Vagina (tissue), 2 donors: ENCODE data around the gene SIX4. TPM values are rescaled to one million over a fixed set of nuclear protein-coding genes. Genes with fewer than 3 reads are reported as not detected.

ENCODE experiments used
- DNase-seq, 2 donors: peaks; one replicate each; pipeline ENCODE4 v3.0.0-alpha.2; 2017; ENCODE audit errors: extremely low spot score in 2 of 2
- H3K27ac ChIP-seq: fragments of 200-600 bp; sonication (generic); one replicate; pipeline ENCODE4 v1.5.1; 2019
- H3K27me3 ChIP-seq: fragments of 200-600 bp; sonication (generic); one replicate; pipeline ENCODE4 v1.5.1; 2019
- H3K36me3 ChIP-seq, 2 donors: fragments of 200-600 bp; sonication (generic); one replicate each; pipeline ENCODE4 v1.5.1; 2017 to 2019
- H3K4me1 ChIP-seq: fragments of 200-600 bp; sonication (generic); one replicate; pipeline ENCODE4 v1.5.1; 2019
- H3K4me3 ChIP-seq, 2 donors: fragments of 200-600 bp; sonication (generic); 1 replicate in 1 of 2; 2 replicates in 1 of 2; pipeline ENCODE4 v1.5.1; 2016 to 2019
- H3K9me3 ChIP-seq: fragments of 200-600 bp; sonication (generic); one replicate; pipeline ENCODE4 v1.5.1; 2019
- POLR2A ChIP-seq, 2 donors: fragments of 450-650 bp; IDR thresholded peaks; one replicate each; pipeline ENCODE4 v1.6.1; 2017; ENCODE audit warnings: antibody characterized with exemption in 2 of 2, mild to moderate bottlenecking in 2 of 2, moderate library complexity in 2 of 2
- POLR2AphosphoS5 ChIP-seq, 2 donors: sonication (generic); formaldehyde crosslinking; IDR thresholded peaks; one replicate each; pipeline ENCODE4 v1.9.0; 2017; ENCODE audit warnings: antibody characterized with exemption in 2 of 2, mild to moderate bottlenecking in 2 of 2, low read depth in 1 of 2; ENCODE audit not compliant: insufficient read depth in 1 of 2
- intact Hi-C: fragments of 100-400 bp; cut with DNase I; formaldehyde crosslinking; loops from one replicate; pipeline ENCODE4 v1.15.1; 2023
- total RNA-seq: library from RNA; depleted of rRNA; stranded (reverse); fragments of >200 nt; gene quantifications from one replicate; pipeline ENCODE4 v1.2.3, GENCODE V29; 2016
- TF ChIP-seq, protein P1 (sequence below), 3 experiments: fragments of 450-650 bp in 2 of 3; fragments of 200-600 bp in 1 of 3; sonication (generic) in 1 of 3; IDR thresholded peaks; one replicate each; pipeline ENCODE4 v1.5.1; 2017 to 2019; ENCODE audit warnings: antibody characterized with exemption in 3 of 3, mild to moderate bottlenecking in 2 of 3, moderate library complexity in 2 of 3

SIX4 gene
- total RNA-seq, 1 donor from 2014 or later: 1.5 TPM

DNA sequence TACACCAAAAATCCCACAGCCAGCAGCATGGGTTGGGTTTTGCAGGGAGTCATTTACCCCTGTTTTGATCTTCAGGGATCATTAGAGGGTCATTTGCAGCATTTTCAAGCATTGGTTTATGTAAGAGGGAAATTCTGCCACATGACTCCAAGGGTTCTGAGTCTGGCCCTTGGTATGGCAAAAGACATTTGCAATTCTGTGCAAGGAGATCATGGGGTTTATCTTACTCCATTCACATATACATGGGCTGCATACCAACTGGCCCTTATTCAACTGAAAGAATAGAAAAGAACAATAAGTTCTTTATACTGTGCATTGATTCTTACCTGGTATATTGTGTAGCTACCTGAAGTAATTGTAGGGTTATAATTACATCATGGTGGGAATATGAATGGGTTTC, 13.7 kb downstream of the SIX4 start:
- intact Hi-C loops: no loop called here
- TF ChIP-seq POLR2A (IDR thresholded peaks at IDR 0.05) (no peak), POLR2AphosphoS5 (IDR thresholded peaks at IDR 0.05; ENCODE audit: insufficient read depth in 1 of 2, low read depth in 1 of 2) (no peak)
- TF ChIP-seq, protein P1, sequence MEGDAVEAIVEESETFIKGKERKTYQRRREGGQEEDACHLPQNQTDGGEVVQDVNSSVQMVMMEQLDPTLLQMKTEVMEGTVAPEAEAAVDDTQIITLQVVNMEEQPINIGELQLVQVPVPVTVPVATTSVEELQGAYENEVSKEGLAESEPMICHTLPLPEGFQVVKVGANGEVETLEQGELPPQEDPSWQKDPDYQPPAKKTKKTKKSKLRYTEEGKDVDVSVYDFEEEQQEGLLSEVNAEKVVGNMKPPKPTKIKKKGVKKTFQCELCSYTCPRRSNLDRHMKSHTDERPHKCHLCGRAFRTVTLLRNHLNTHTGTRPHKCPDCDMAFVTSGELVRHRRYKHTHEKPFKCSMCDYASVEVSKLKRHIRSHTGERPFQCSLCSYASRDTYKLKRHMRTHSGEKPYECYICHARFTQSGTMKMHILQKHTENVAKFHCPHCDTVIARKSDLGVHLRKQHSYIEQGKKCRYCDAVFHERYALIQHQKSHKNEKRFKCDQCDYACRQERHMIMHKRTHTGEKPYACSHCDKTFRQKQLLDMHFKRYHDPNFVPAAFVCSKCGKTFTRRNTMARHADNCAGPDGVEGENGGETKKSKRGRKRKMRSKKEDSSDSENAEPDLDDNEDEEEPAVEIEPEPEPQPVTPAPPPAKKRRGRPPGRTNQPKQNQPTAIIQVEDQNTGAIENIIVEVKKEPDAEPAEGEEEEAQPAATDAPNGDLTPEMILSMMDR (IDR thresholded peaks at IDR 0.05): no peak
- Histone ChIP-seq H3K4me3 (no peak overlapping the region), H3K27me3 (no peaks in the 10 kb centered on the region), H3K27ac (no peak overlapping the region), H3K36me3 (no peaks in the 10 kb centered on the region), H3K9me3 (no peaks in the 10 kb centered on the region), H3K4me1 (no peaks in the 10 kb centered on the region)
- DNase-seq: no peak

- DNase-seq: no peak
- no peak overlapping the region for H3K27ac ChIP-seq
- no peaks in the 10 kb centered on the region for H3K4me1 ChIP-seq
- no peaks in the 10 kb centered on the region for H3K9me3 ChIP-seq
- H3K36me3 ChIP-seq: no peaks in the 10 kb centered on the region
- intact Hi-C loops: no loop called here
- no peaks in the 10 kb centered on the region for H3K27me3 ChIP-seq
- TF ChIP-seq POLR2AphosphoS5 (IDR thresholded peaks at IDR 0.05; ENCODE audit: insufficient read depth in 1 of 2, low read depth in 1 of 2): no peak
- TF ChIP-seq, protein P1 (IDR thresholded peaks at IDR 0.05): no peak
- no peak for TF ChIP-seq POLR2A (IDR thresholded peaks at IDR 0.05)
- no peak overlapping the region for H3K4me3 ChIP-seq
Observed at GRCh38 chr14:60707858-60708257, 16.3 kb downstream of the SIX4 start.

DNA sequence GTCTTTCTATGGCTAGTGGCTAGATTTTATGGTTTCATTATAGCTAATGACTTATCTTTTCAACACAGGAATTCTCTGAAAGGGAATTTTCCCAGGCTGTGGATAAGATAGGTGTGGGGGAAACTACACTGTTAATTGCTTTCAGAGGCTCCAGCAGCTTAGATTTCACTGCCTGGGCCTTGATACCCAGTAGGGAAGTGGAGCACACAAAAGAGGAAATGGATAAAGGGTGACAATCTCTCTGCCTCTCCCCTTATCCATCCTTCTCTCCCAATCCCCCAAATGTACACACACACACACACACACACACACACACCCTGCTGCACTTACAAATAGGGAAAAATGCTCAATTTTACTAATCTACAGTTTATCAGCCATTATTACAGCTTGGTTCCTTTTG, 19.1 kb downstream of the SIX4 start:
- no peak overlapping the region for H3K27ac ChIP-seq
- H3K4me3 ChIP-seq: no peak overlapping the region
- H3K9me3 ChIP-seq: no peaks in the 10 kb centered on the region
- H3K36me3 ChIP-seq: no peaks in the 10 kb centered on the region
- no peaks in the 10 kb centered on the region for H3K4me1 ChIP-seq
- no peaks in the 10 kb centered on the region for H3K27me3 ChIP-seq
- DNase-seq: no peak
- intact Hi-C loops: no loop called here
- no peak for TF ChIP-seq POLR2A (IDR thresholded peaks at IDR 0.05)
- TF ChIP-seq, protein P1 (IDR thresholded peaks at IDR 0.05): no peak

DNA sequence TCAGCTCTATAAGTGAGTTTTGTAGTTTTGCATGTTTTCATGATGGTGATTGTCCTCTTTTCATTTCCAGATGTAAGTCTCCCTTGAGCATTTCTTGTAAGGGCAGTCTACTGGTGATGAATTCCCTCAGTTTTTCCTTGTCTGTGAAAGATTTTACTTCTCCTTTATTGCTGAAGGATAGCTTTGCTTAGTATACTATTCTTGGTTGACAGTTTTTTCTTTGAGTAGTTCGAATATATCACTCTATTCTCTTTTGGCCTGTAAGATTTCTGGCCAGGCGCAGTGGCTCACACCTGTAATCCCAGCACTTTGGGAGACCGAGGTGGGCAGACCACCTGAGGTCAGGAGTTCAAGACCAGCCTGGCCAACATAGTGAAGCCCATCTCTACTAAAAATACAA, 23.6 kb downstream of the SIX4 start:
- DNase-seq: no peak
- Histone ChIP-seq H3K4me3 (no peak overlapping the region), H3K27ac (no peak overlapping the region), H3K27me3 (no peaks in the 10 kb centered on the region), H3K36me3 (no peaks in the 10 kb centered on the region), H3K4me1 (no peaks in the 10 kb centered on the region), H3K9me3 (no peaks in the 10 kb centered on the region)
- TF ChIP-seq POLR2A (IDR thresholded peaks at IDR 0.05) (no peak), POLR2AphosphoS5 (IDR thresholded peaks at IDR 0.05; ENCODE audit: insufficient read depth in 1 of 2, low read depth in 1 of 2) (no peak)
- TF ChIP-seq, protein P1 (IDR thresholded peaks at IDR 0.05): no peak
- intact Hi-C loops: no loop called here

GRCh38 chr14:60695327-60695726, 28.8 kb downstream of the SIX4 start:
- no peak for DNase-seq

More at GRCh38 chr14:60695327-60695726, 28.8 kb downstream of the SIX4 start:
- no peak overlapping the region for H3K27ac ChIP-seq
- TF ChIP-seq POLR2AphosphoS5 (IDR thresholded peaks at IDR 0.05; ENCODE audit: insufficient read depth in 1 of 2, low read depth in 1 of 2) (no peak), POLR2A (IDR thresholded peaks at IDR 0.05) (no peak)
- TF ChIP-seq, protein P1 (IDR thresholded peaks at IDR 0.05): no peak
- no peaks in the 10 kb centered on the region for H3K4me1 ChIP-seq
- H3K27me3 ChIP-seq: no peaks in the 10 kb centered on the region
- intact Hi-C loops: no loop called here
- no peaks in the 10 kb centered on the region for H3K9me3 ChIP-seq
- H3K4me3 ChIP-seq: no peak overlapping the region
- H3K36me3 ChIP-seq: no peaks in the 10 kb centered on the region
